HG03025 (cell line): ENCODE data around the gene DEUP1.
"Not testable (repeated sequence)": the region's sequence is repeated elsewhere in the genome, so short reads cannot be mapped to it uniquely, and the experiment has no call there.

Experiments used
- ATAC-seq: cut with Tn5 transposase; IDR thresholded peaks from one replicate; pipeline ENCODE4 v1.9.1; 2021; ENCODE audit warnings: mild to moderate bottlenecking, moderate library complexity; ENCODE audit not compliant: unreplicated experiment, low FRiP score

Gene DEUP1

DNA sequence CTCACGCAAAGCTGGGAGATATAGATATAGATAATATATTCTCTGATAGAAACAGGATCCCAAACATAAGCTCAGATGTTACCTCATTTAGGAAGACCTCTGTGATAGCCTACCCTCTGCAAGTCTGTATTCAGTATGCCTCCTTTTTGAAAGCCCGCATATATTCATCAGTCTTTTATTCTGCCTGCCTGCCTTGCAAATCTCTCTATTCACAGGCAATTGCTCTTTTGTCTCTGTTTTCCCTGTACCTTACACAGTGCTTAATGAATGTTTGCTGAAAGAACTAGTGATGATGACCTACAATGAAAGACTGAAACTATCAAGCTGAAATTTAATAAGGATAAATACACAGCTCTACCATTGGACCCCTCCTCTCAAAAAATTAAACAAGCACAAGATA lies 18.4 kb downstream of the DEUP1 start:
- ATAC-seq: no peak

DNA sequence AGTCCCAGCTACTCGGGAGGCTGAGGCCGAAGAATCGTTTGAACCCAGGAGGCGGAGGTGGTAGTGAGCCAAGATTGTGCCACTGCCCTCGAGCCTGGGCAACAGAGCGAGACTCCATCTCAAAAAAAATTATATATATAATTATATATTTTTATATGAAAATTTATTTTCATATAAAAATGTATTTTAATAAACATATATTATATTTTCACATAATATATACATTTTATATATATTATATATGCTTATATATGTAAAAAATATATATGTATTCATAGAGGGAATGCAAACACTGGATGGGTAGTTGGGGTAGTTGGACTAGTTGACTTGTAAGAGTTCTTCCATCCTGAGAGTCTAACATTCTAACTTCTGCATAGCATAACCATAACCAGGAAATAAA lies 20.3 kb downstream of the DEUP1 start:
- ATAC-seq: no peak

DNA sequence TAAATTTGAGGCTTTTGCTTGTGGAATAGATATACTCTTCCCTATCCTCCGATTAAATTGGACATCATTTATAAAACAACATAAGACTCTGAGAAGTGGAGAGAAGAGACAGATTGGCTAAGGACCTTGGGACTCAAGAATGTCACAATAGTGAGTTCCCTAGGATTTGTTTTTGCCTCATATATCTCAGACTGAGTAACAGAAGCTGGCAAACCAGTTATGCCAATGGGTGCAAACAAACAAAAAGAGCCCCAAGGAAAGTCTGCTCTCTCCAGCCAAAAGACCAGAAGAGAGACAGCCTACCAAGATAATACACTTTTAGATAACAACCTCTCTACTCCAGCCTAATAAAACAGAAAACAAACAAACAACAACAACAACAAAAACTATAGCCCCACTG lies 28.9 kb downstream of the DEUP1 start:
- ATAC-seq: no peak

DNA sequence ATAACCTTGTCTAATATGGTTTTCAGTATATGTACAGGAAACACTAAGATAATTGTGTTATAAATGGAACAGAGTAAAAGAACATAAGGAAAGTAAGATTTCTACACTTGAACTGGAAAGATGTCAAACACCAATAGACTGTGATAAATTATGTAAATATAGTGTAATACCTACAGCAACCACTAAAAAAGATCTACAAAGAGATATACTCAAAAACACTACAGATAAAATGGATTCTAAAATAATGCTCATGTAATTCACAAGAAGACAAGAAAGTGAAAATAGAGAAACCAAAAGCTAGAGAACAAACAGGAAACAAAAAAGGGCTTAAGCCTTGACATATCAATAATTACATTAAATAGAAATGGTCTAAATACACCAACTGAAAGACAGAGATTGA lies 30.9 kb downstream of the DEUP1 start:
- ATAC-seq: no peak

DNA sequence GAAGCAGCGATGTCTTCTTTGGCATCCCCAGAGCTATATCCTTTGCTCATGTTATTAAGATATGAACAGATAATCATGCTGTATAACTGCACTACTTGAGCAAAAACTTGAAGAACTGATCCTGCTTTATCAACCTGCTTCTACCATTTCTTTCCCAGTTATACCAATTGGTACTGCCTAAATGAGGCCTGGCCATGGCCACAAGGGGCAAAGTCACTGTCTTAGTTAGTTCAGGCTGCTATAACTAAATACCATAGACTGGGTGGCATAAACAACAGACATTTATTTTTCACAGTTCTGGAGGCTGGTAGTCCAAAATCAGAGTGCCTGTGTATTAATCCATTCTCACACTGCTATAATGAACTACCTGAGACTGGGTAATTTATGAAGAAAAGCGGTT lies 37.5 kb downstream of the DEUP1 start:
- ATAC-seq: no peak

DNA sequence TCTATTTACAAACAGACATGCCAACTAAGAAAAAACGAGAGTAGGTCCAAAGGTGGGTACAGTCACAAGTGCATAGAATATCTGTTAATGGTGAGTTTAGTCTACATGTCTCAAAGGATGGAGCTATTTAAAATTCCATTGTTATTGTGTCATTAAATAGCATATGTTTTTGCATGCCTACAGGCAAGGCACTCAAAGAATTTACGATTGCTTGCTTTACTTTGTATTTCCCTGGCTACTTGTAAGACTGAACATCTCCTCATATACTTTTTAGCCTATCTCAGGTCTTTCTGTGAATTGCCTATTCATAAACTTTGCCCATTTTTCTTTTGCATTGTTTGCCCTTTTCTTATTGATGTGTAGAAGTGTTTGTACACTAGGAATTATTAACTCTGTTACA lies 39.7 kb downstream of the DEUP1 start:
- no peak for ATAC-seq

DNA sequence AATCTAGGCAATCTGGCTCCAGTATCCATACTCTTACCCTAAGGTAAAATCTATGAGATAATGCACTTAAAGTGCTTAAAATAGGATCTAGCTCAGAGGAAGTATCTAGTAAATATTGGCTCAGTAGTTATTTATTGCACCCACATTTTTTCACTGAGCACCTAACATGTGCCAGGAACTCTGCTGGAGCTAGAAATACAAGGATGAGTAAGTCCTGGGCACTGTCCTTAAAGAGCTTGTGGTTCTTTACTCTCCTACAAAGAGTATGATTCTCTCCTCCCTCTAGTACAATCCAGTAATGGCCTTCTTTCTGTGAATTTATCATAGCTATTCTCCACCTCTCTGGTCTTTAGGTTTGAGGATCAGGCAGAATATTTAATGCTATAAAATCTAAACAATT lies 59.2 kb downstream of the DEUP1 start:
- ATAC-seq: no peak

DNA sequence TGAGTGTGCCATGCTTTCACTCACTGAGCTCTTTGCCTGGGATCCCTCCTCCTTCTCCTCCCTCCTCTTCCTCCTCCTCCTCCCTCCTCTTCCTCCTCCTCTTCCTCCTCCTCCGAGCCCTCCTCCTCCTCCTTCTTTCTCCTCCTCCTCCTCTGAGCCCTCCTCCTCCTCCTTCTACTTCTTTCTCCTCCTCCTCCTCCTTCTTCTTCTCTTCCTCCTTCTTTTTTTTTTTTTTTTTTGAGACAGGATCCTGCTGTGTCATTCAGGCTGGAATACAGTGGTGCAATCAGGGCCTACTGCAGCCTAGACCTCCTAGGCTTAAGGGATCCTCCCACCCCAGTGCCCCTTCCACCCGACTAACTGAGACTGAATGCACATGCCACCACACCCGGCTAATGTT lies 62.3 kb downstream of the DEUP1 start:
- ATAC-seq: no peak

DNA sequence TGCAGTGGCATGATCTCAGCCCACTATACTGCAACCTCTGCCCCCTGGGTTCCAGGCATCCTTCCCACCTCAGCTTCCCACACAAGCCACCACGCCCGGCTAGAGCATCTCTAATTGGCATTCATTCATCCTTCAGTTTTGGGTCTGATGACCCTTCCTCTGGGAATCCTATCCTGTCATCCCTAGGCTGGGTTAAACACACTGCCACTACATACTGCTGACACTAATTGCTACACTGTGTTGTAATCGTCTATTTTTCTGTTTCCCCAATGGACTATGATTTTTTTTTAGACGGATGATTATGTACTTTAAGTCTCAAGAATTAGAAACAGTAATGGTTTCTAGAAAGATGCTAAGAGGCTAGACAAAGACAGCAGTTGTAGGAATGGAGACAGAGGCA lies 62.8 kb downstream of the DEUP1 start:
- no peak for ATAC-seq

DNA sequence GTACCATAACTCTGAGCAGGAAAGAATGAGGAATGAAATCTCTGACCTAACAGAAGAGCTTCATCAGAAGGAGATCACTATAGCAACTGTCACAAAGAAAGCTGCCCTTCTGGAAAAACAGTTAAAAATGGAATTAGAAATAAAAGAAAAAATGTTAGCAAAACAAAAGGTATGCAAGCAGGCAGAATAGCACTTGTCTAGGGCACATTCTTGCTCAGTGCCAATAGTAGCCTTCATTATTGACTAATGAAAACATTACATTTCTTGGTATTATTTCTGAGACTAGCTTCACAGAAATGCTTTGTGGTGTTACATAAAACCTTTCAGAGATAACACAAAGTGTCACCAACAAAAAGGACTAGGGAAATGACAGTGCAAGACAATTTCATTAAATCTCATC lies 63.9 kb downstream of the DEUP1 start:
- ATAC-seq: no peak

DNA sequence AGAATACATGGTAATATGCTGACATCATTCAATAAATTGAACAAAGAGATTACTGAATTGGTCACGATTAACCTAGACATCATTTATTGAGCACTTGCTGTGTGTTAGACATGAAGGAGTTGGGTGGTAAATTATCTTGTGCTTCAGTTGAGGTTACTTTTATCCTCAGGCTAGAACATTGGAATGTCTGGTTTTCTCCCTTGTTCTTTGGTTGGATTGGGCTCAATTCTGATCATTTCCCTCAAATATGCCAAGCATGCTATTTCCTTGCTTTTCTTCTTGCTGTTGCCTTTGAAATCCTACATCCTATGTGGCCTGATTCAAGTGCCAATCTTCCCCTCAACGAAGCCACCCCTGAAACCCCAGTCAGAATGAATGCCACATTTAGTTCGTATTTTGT lies 65.8 kb downstream of the DEUP1 start:
- no peak for ATAC-seq

DNA sequence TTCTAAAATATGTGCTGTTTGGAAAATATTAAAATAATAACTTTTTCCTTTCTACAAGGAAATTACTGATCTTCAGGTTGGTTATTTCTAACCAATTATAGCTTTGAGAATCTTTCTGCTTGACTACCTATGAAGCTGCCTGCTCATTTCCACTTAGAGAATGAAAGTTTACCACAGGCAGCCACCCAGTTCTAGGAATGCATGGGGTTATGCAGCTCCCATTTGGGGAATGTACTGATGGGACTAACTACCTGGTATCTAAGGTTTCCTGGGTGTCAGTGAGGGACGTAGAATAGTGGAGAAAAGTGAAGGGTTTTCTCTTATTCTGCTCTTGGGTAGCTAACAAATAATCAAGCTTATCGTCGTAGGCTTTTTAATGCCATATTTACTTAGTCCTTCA lies 73.4 kb downstream of the DEUP1 start:
- no peak for ATAC-seq

DNA sequence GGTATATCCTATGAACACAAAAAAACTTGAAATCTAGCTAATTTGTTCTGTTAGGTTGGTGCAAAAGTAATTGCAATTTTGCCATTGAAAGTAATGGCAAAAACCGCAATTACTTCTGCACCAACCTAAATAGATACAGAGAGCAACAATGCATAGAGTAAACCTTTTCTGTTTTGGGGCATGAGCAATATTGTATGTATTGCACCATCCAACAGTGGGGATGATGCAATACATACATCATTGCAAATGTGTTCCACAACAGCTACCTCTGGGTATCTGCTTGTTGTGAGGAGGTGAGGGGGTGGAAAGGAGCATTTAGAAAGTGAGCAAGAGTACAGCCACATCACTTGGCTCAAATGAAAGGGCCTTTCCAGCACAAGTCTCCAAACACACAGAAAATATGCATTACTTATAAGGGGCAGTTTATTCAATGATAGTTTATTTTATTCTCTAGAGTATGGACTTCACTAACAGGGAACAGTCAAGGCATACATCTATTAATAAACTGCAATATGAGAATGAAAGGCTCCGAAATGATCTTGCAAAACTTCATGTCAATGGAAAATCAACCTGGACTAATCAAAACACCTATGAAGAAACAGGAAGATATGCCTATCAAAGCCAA lies 77.3 kb downstream of the DEUP1 start:
- ATAC-seq: no peak

DNA sequence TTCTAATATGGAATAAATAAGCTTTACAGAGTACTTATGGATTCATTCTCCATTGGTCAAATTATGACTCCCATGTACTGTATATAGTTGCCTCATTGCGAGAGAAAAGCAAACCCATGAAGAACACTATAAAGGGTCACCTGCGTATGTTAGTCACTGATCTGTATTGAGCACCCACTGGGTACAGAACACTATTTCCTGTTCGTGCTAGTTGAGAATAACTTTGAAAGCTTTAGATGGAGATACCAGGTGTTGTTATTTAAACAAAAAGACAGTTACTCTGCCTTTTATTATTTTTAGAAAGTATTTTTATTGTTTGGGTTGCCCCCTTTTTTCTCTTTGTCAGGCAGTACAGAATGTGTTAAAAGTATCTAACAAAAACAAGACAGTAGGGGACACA lies 79.9 kb downstream of the DEUP1 start:
- ATAC-seq: no peak

DNA sequence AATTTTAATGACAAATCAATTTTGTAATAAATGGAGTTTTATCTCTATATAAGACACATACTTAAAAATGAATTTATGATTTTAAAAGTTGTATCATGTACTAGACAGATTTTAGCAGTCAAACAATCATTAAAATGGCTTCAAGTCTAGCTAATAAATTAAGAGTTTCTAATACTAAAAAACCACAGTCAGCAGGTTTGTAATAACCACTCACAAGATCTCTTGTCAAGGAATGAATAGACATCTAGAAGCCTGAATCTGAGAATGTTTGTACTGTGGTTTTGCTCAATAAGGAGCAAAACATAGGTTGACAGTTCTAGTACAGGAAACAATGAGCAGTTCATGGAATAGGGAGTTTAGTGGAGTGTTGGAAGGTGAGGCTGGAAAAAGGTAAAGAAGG lies 81.2 kb downstream of the DEUP1 start:
- ATAC-seq: no peak

DNA sequence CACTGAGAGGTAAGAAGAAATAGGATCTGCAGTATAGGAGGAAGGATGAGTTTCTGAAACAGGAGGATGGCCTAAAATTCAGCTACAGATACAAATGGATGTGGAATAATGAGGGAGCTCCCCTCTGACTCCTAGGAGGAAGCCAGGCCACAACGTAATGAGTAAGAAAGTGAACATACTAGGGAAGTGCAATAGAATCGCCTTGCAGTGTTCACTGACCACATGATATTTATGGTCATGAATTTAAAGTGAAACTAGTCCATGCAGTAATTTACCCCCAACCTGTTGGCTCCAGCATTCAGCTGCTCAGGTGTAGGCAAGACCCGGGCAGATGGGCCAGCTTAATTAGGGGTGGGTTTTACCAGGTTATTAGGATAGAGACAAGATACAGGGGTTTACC lies 101.7 kb downstream of the DEUP1 start:
- no peak for ATAC-seq

DNA sequence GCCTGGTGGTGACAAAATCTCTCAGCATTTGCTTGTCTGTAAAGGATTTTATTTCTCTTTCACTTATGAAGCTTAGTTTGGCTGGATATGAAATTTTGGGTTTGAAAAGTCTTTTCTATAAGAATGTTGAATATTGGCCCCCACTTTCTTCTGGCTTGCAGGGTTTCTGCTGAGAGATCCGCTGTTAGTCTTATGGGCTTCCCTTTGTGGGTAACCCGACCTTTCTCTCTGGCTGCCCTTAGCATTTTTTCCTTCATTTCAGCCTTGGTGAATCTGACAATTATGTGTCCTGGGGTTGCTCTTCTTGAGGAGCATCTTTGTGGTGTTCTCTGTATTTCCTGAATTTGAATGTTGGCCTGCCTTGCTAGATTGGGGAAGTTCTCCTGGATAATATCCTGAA lies 112.7 kb downstream of the DEUP1 start:
- ATAC-seq: not testable (repeated sequence)

DNA sequence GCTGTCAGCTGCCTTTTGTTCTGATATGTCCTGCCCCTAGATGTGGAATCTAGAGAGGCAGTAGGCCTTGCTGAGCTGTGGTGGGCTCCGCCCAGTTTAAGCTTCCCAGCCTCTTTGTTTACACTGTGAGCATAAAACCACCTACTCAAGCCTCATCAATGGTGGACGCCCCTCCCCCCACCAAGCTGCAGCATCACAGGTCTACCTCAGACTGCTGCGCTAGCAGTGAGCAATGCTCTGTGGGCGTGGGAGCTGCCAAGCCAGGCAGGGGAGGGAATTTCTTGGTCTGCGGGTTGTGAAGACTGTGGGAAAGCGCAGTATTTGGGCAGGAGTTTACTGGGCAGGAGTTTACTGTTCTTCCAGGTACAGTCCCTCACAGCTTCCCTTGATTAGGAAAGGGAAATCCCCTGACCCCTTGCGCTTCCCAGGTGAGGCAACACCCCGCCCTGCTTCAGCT lies 114.1 kb downstream of the DEUP1 start:
- no peak for ATAC-seq

DNA sequence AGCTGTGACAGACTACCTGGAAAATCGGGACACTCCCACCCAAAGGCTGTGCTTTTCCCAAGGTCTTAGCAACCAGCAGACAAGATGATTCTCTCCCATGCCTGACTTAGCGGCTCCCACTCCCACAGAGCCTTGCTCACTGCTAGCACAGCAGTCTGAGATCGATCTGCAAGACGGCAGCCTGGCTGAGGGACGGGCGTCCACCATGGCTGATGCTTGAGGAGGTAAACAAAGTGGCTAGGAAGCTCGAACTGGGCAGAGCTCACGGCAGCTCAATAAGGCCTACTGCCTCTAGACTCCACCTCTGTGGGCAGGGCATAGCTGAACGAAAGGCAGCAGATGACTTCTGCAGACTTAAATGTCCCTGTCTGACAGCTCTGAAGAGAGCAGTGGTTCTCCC lies 127.7 kb downstream of the DEUP1 start:
- ATAC-seq: no peak

DNA sequence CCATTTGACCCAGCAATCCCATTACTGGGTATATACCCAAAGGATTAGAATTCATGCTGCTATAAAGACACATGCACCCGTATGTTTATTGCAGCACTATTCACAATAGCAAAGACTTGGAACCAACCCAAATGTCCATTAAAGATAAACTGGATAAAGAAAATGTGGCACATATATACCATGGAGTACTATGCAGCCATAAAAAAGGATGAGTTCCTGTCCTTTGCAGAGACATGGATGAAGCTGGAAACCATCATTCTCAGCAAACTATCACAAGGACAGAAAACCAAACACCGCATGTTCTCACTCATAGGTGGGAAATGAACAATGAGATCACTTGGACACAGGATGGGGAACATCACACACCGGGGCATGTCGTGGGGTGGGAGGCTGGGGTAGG lies 133.1 kb downstream of the DEUP1 start:
- ATAC-seq: not testable (repeated sequence)

DNA sequence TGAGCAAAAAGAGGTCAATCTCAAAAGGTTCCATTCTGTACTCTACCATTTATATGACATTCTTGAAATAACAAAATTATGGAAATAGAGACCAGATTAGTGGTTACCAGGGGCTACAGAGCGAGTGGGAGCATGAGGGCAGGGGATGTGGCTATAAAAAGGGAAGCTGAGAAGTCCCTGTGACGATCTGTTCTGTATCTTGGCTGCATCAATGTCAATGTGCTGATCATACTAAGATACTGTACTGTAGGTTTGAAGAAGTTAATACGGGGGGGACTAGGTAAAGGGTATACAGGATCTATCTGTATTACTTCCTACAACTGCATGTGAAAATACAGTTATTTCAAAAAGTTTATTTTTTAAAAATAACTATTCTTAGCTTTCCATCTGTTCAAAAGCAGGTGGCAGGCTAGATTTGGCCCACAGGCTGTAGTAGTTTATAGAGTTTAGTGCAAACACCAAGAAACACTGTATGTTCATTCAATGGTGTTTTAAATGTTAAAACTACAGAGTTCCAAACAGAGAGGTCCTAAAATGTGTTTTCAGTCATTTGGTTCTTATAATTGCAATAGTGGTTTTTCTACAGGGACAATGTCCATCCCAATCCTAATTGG lies 134.5 kb downstream of the DEUP1 start:
- no peak for ATAC-seq

DNA sequence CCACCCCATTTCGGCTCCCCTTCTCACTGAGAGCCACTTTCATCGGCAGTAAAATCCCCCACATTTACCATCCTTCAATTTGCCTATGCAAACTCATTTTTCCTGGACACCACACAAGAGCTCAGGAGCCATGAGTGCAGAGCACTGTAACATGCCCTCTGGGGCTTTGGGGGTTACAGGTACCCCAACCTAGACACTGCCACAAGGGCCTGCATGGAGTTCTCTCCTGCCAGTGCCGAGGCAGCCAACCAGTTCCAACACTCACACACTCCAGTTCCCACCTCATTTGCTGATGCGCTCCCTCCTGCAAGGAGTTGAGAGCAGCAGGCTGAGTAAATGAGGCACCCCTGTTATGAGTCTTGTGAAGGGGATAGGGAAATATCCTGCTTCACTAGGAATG lies 136.5 kb downstream of the DEUP1 start:
- no peak for ATAC-seq

DNA sequence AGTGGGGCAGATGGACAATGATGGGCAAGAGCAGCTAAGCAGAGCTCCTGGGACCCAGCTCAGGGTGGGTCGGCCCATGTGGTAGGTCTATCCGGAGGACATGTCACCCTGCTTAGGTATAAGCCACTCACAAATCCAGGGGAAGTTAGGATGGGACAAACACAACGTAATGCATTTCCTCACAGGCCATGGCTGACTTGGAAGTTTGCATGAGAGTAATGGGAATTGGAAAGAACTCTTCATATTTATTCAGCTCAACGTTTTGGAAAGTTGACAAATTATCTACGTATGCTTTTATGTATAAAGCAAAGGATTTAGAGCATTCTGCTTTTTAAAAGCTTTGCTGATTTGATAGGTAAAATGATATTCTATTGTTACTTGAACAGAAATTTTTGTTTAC lies 137.7 kb downstream of the DEUP1 start:
- no peak for ATAC-seq
